ACC112 (cell line): Measurements from ENCODE around the gene INKA1.

Source experiments
- H2AFZ ChIP-seq: fragments of 200-600 bp; sonication (generic); one replicate; pipeline ENCODE4 v1.6.0; 2017; ENCODE audit warnings: antibody characterized with exemption, low read length; ENCODE audit not compliant: unreplicated experiment
- H3K27ac ChIP-seq: fragments of 200-600 bp; sonication (generic); 2 replicates; pipeline ENCODE4 v1.5.1; 2014; ENCODE audit warnings: low read depth, mild to moderate bottlenecking, antibody characterized with exemption, low read length, moderate library complexity
- H3K27me3 ChIP-seq: fragments of 200-600 bp; sonication (generic); 2 replicates; pipeline ENCODE4 v1.6.1; 2014; ENCODE audit warnings: mild to moderate bottlenecking, antibody characterized with exemption, low read length, moderate library complexity, mixed read lengths; ENCODE audit not compliant: insufficient read depth
- H3K36me3 ChIP-seq: fragments of 200-600 bp; sonication (generic); 2 replicates; pipeline ENCODE4 v1.6.1; 2016; ENCODE audit warnings: mild to moderate bottlenecking, antibody characterized with exemption, low read length, moderate library complexity, mixed read lengths; ENCODE audit not compliant: insufficient read depth
- H3K4me1 ChIP-seq: fragments of 200-600 bp; sonication (generic); one replicate; pipeline ENCODE4 v1.6.1; 2016; ENCODE audit warnings: low read length, mixed read lengths; ENCODE audit not compliant: insufficient read depth, unreplicated experiment, control insufficient read depth
- H3K4me3 ChIP-seq: fragments of 200-600 bp; sonication (generic); 2 replicates; pipeline ENCODE4 v1.5.1; 2014; ENCODE audit warnings: mild to moderate bottlenecking, low read depth, low read length
- H3K79me2 ChIP-seq: fragments of 200-600 bp; sonication (generic); one replicate; pipeline ENCODE4 v1.6.0; 2016; ENCODE audit warnings: low read length; ENCODE audit not compliant: control insufficient read depth, unreplicated experiment, insufficient read depth

INKA1 gene

GRCh38 chr3:49845694-49846093 lies 42.6 kb downstream of the INKA1 start:
- Histone ChIP-seq H3K4me1 (peaks cover 10% of the 10 kb centered on the region), H2AFZ (no peak overlapping the region), H3K4me3 (no peak overlapping the region), H3K27me3 (no peaks in the 10 kb centered on the region), H3K36me3 (no peaks in the 10 kb centered on the region), H3K79me2 (no peaks in the 10 kb centered on the region), H3K27ac (no peak overlapping the region)
